HepG2 (cell line): ENCODE data around the gene ADAMTS20. TPM values are rescaled to one million over a fixed set of nuclear protein-coding genes. Genes with fewer than 3 reads are reported as not detected.

ENCODE experiments used
- ATAC-seq: fragments of 200-7000 bp; cut with Tn5 transposase; 3 replicates; pipeline ENCODE4 v1.9.1; 2020; ENCODE audit warnings: mild to moderate bottlenecking, moderate library complexity
- BruUV-seq: library from RNA; stranded (reverse); fragments of 400-500 nt; replicated peaks from 2 replicates; lab custom pipeline; 2021; lab: Mats Ljungman, UMichigan
- CTCF ChIA-PET: fragments of 300-600 bp; formaldehyde crosslinking; extraction: SDS; loops from one replicate; lab custom pipeline; 2021; ENCODE audit warnings: low total read pairs, inconsistent platforms, low intra/inter-chr PET ratio; lab: Yijun Ruan, JAX
- POLR2A ChIA-PET: fragments of 350-600 bp; sonication (Branson Sonifier 250); formaldehyde crosslinking; loops from one replicate; lab custom pipeline; 2020; ENCODE audit warnings: antibody characterized with exemption, inconsistent platforms; lab: Yijun Ruan, JAX
- DNase-seq: peaks from one replicate; pipeline ENCODE4 v3.0.0-alpha.2; 2015; ENCODE audit warnings: low spot score
- FAIRE-seq: peaks from 3 replicates; lab custom pipeline; 2011; peaks lifted over from hg19 to GRCh38; lab: Jason Lieb, UNC
- H2AFZ ChIP-seq: one replicate; pipeline ENCODE4 v1.6.1; 2011; ENCODE audit warnings: low read length, inconsistent platforms
- H3K27ac ChIP-seq: fragments of 300-600 bp; 3 replicates; pipeline ENCODE4 v1.8.0; 2011; ENCODE audit warnings: mixed run types, mild to moderate bottlenecking, mixed read lengths, low read length, inconsistent platforms; ENCODE audit not compliant: insufficient read depth; ENCODE audit errors: extremely low read length
- H3K27me3 ChIP-seq, 2 experiments: fragments of 200-600 bp in 1 of 2; 2 replicates in 1 of 2; 3 replicates in 1 of 2; pipeline versions ENCODE4 v1.6.0 to v1.8.0; 2011; ENCODE audit warnings: low read length in 2 of 2, mild to moderate bottlenecking in 2 of 2, moderate library complexity in 2 of 2, inconsistent platforms in 1 of 2; ENCODE audit not compliant: insufficient read depth in 2 of 2, control insufficient read depth in 1 of 2
- H3K36me3 ChIP-seq, 2 experiments: fragments of 200-600 bp in 1 of 2; replicated peaks in 1 of 2; 2 replicates in 1 of 2; 3 replicates in 1 of 2; pipeline versions ENCODE4 v1.5.1 to v1.8.0; 2011; ENCODE audit warnings: low read length in 2 of 2, inconsistent platforms in 1 of 2; ENCODE audit not compliant: insufficient read depth in 2 of 2, control insufficient read depth in 1 of 2
- H3K4me1 ChIP-seq: 2 replicates; pipeline ENCODE4 v1.5.1; 2012; ENCODE audit warnings: low read length, inconsistent platforms; ENCODE audit not compliant: insufficient read depth
- H3K4me2 ChIP-seq: 2 replicates; pipeline ENCODE4 v1.6.0; 2011; ENCODE audit warnings: low read depth, low read length, inconsistent platforms
- H3K4me3 ChIP-seq, 3 experiments: fragments of 200-600 bp in 1 of 3; sonication (generic), shearing (Covaris generic) in 1 of 3; replicated peaks in 1 of 3; 2 replicates each; pipeline ENCODE4 v1.5.1; 2011 to 2016; ENCODE audit warnings: low read length in 3 of 3, inconsistent platforms in 2 of 3, low read depth in 2 of 3, mild to moderate bottlenecking in 2 of 3, control low read depth in 1 of 3, mixed read lengths in 1 of 3; ENCODE audit not compliant: insufficient read depth in 1 of 3
- H3K79me2 ChIP-seq: one replicate; pipeline ENCODE4 v1.6.1; 2011; ENCODE audit warnings: low read length, inconsistent platforms; ENCODE audit not compliant: insufficient read depth
- H3K9ac ChIP-seq: 2 replicates; pipeline ENCODE4 v1.6.0; 2011; ENCODE audit warnings: mild to moderate bottlenecking, low read depth, low read length, inconsistent platforms; ENCODE audit not compliant: insufficient read depth
- H3K9me3 ChIP-seq: 2 replicates; pipeline ENCODE4 v1.5.1; 2012; ENCODE audit warnings: mild to moderate bottlenecking, low read length
- H4K20me1 ChIP-seq: 2 replicates; pipeline ENCODE4 v1.6.0; 2011; ENCODE audit warnings: inconsistent platforms, mild to moderate bottlenecking, low read length, moderate library complexity; ENCODE audit not compliant: insufficient read depth
- ELF1 ChIP-seq: sonication (generic); formaldehyde crosslinking; IDR thresholded peaks from 2 replicates; pipeline ENCODE4 v1.4.0; 2020; ENCODE audit warnings: missing genetic modification reagents
- NONO ChIP-seq, 2 experiments: fragments of 450-650 bp in 1 of 2; sonication (generic) in 1 of 2; formaldehyde crosslinking in 1 of 2; IDR thresholded peaks in 1 of 2; conservative IDR thresholded peaks in 1 of 2; 2 replicates each; pipeline versions ENCODE4 v1.6.1 to v1.8.0; 2017 to 2022; ENCODE audit warnings: mild to moderate bottlenecking in 1 of 2, missing genetic modification reagents in 1 of 2, moderate library complexity in 1 of 2
- RXRB ChIP-seq: IDR thresholded peaks from 2 replicates; pipeline ENCODE4 v1.6.1; 2016; ENCODE audit warnings: borderline replicate concordance, missing genetic modification reagents, missing compliant biosample characterization
- THAP11 ChIP-seq: IDR thresholded peaks from 2 replicates; pipeline ENCODE4 v1.6.1; 2016; ENCODE audit warnings: missing biosample characterization, missing genetic modification reagents
- ZNF256 ChIP-seq: sonication (generic); formaldehyde crosslinking; conservative IDR thresholded peaks from 2 replicates; pipeline ENCODE4 v1.4.0; 2020; ENCODE audit warnings: missing genetic modification reagents
- ZNF329 ChIP-seq: sonication (generic); formaldehyde crosslinking; IDR thresholded peaks from 2 replicates; pipeline ENCODE4 v1.9.0; 2021; ENCODE audit warnings: low read depth, mild to moderate bottlenecking, missing genetic modification reagents
- ZNF672 ChIP-seq: sonication (generic); formaldehyde crosslinking; IDR thresholded peaks from 2 replicates; pipeline ENCODE4 v1.8.1; 2022; ENCODE audit warnings: missing genetic modification reagents
- ZNF878 ChIP-seq: sonication (generic); formaldehyde crosslinking; IDR thresholded peaks from 2 replicates; pipeline ENCODE4 v1.8.1; 2023; ENCODE audit warnings: mild to moderate bottlenecking, missing genetic modification reagents, moderate library complexity
- WGBS: methylation state at CpG from one replicate; pipeline ENCODE4 v1.1.6; 2017; ENCODE audit warnings: low lambda C conversion rate; 5-methylcytosine and 5-hydroxymethylcytosine counted together
- in situ Hi-C: cut with HindIII; loops from 2 replicates; pipeline ENCODE4 v1.10.0; 2017; ENCODE audit warnings: low pct_unique_long_range_greater_than_20kb; ENCODE audit not compliant: extremely low pct_ligation_motif_present
- intact Hi-C: fragments of 100-400 bp; cut with micrococcal nuclease; formaldehyde crosslinking; loops from one replicate; pipeline ENCODE4 v1.10.0; 2022; ENCODE audit not compliant: unreplicated experiment
- polyA plus RNA-seq, 8 experiments: library from polyadenylated mRNA; depleted of rRNA in 3 of 8; stranded (reverse) in 7 of 8; unstranded in 1 of 8; fragments of >200 nt; fragmentation: Illumina TruSeq in 4 of 8; extraction: Trizol in 4 of 8; gene quantifications; 2 replicates each; pipeline versions ENCODE4 v1.2.1 to v1.2.3, GENCODE V29; 2011 to 2016; ENCODE audit warnings: low read depth in 4 of 8, missing spikeins in 1 of 8, mixed read lengths in 1 of 8; ENCODE audit not compliant: insufficient read depth in 1 of 8
- total RNA-seq, 5 experiments: library from RNA; depleted of rRNA; stranded (reverse); fragments of >200 nt; fragmentation: Illumina TruSeq; extraction: Trizol; gene quantifications; 2 replicates each; pipeline ENCODE4 v1.2.3, GENCODE V29; 2016; ENCODE audit warnings: low read depth in 1 of 5

The ADAMTS20 gene
- total and polyA plus RNA-seq, 2 of the 13 experiments (the other 11 are each of a cell fraction or from before 2014, with no cell fraction given), result not detected

- Histone ChIP-seq H3K36me3 (no peaks in the 10 kb centered on the region), H3K27ac (no peak overlapping the region), H3K9me3 (no peaks in the 10 kb centered on the region), H3K9ac (no peak overlapping the region), H3K4me1 (no peaks in the 10 kb centered on the region), H3K4me2 (no peak overlapping the region), H3K27me3 (no peaks in the 10 kb centered on the region), H2AFZ (no peak overlapping the region), H3K4me3 (no peak overlapping the region), H4K20me1 (no peaks in the 10 kb centered on the region)
- ATAC-seq, result no peak
- WGBS, result 0% methylated on average over 3 of the region's 3 CpGs
- BruUV-seq, result no TSS peak
- CTCF ChIA-PET, result no interaction called here
- FAIRE-seq, result no peak
- no peak for DNase-seq
- POLR2A ChIA-PET, result no interaction called here
- intact Hi-C loops, result no loop called here
- in situ Hi-C loops, result loop anchor here (25.0 kb wide), 1 partner anchor 845 kb away; no protein-coding TSS in a partner anchor
- no peak for TF ChIP-seq ELF1 (CRISPR knock-in tag)
- no peak for TF ChIP-seq THAP11
- TF ChIP-seq RXRB, result no peak
- TF ChIP-seq ZNF878 (CRISPR knock-in tag), result no peak
- no peak for TF ChIP-seq NONO (IDR thresholded peaks at IDR 0.05)
- TF ChIP-seq NONO (CRISPR knock-in tag; conservative IDR thresholded peaks at IDR 0.05), result no peak
- TF ChIP-seq ZNF256 (CRISPR knock-in tag), result no peak
- TF ChIP-seq, all 625 proteins: peak for 0
- no peaks in the 10 kb centered on the region for H3K79me2 ChIP-seq
Observed at GRCh38 chr12:43331935-43332334, 220.1 kb downstream of the ADAMTS20 start.

GRCh38 chr12:43329375-43329774, 222.6 kb downstream of the ADAMTS20 start:
- Histone ChIP-seq H3K4me1 (no peaks in the 10 kb centered on the region), H4K20me1 (no peaks in the 10 kb centered on the region), H3K27me3 (no peaks in the 10 kb centered on the region), H3K79me2 (no peaks in the 10 kb centered on the region), H3K36me3 (no peaks in the 10 kb centered on the region), H3K9ac (no peak overlapping the region), H3K27ac (no peak overlapping the region), H3K4me3 (no peak overlapping the region), H3K9me3 (no peaks in the 10 kb centered on the region), H2AFZ (no peak overlapping the region), H3K4me2 (no peak overlapping the region)
- DNase-seq (no peak), ATAC-seq (no peak), FAIRE-seq (no peak)
- POLR2A ChIA-PET, result no interaction called here
- intact Hi-C loops, result no loop called here
- in situ Hi-C loops, result loop anchor here (25.0 kb wide), 1 partner anchor 842 kb away; no protein-coding TSS in a partner anchor
- 6% methylated on average over 1 of the region's 1 CpG for WGBS
- CTCF ChIA-PET, result no interaction called here
- TF ChIP-seq ZNF329, result no peak
- no peak for TF ChIP-seq ZNF672 (CRISPR knock-in tag)
- BruUV-seq, result no TSS peak
